CD14-positive monocyte (primary cell): ENCODE data around the gene CHST11. TPM values are rescaled to one million over a fixed set of nuclear protein-coding genes. Genes with fewer than 3 reads are reported as not detected.

Experiments
- DNase-seq, 3 donors: peaks; one replicate each; pipeline ENCODE4 v3.0.0-alpha.2; 2011 to 2022
- H2AFZ ChIP-seq: 2 replicates; pipeline ENCODE4 v1.6.0; 2012; ENCODE audit warnings: mild to moderate bottlenecking, low read depth, low read length, inconsistent platforms; ENCODE audit not compliant: insufficient read depth, poor library complexity, severe bottlenecking
- H3K27ac ChIP-seq, 2 donors: 1 replicate in 1 of 2; 2 replicates in 1 of 2; pipeline ENCODE4 v1.5.1; 2012 to 2013; ENCODE audit warnings: low read length in 2 of 2, control low read depth in 1 of 2, inconsistent platforms in 1 of 2, low read depth in 1 of 2, mild to moderate bottlenecking in 1 of 2
- H3K27me3 ChIP-seq, 2 donors: one replicate each; pipeline versions ENCODE4 v1.6.0 to v1.6.1; 2011 to 2013; ENCODE audit warnings: low read length in 2 of 2; ENCODE audit not compliant: control insufficient read depth in 2 of 2, insufficient read depth in 2 of 2
- H3K36me3 ChIP-seq, 2 donors: replicated peaks in 1 of 2; 1 replicate in 1 of 2; 2 replicates in 1 of 2; pipeline versions ENCODE4 v1.5.1 to v1.6.1; 2012 to 2013; ENCODE audit warnings: low read length in 2 of 2, control low read depth in 1 of 2, inconsistent platforms in 1 of 2, mild to moderate bottlenecking in 1 of 2; ENCODE audit not compliant: insufficient read depth in 2 of 2, control insufficient read depth in 1 of 2
- H3K4me1 ChIP-seq, 2 donors: 1 replicate in 1 of 2; 2 replicates in 1 of 2; pipeline versions ENCODE4 v1.5.1 to v1.6.1; 2012 to 2013; ENCODE audit warnings: low read length in 2 of 2, control low read depth in 1 of 2, inconsistent platforms in 1 of 2, mild to moderate bottlenecking in 1 of 2, moderate library complexity in 1 of 2; ENCODE audit not compliant: insufficient read depth in 2 of 2, control insufficient read depth in 1 of 2
- H3K4me2 ChIP-seq: replicated peaks from 2 replicates; pipeline ENCODE3; 2012; ENCODE audit warnings: low read length, moderate library complexity, mild to moderate bottlenecking; ENCODE audit not compliant: poor library complexity, severe bottlenecking; ENCODE audit errors: extremely low read depth
- H3K4me3 ChIP-seq, 3 experiments: fragments of 200-600 bp in 1 of 3; sonication (generic) in 1 of 3; replicated peaks in 1 of 3; 1 replicate in 2 of 3; 2 replicates in 1 of 3; pipeline ENCODE4 v1.5.1; 2011 to 2013; ENCODE audit warnings: low read length in 3 of 3, mild to moderate bottlenecking in 3 of 3, control low read depth in 2 of 3, low read depth in 2 of 3, inconsistent platforms in 1 of 3, moderate library complexity in 1 of 3
- H3K79me2 ChIP-seq: 2 replicates; pipeline ENCODE4 v1.6.0; 2012; ENCODE audit warnings: mild to moderate bottlenecking, control low read depth, inconsistent platforms, low read length, moderate library complexity; ENCODE audit not compliant: insufficient read depth
- H3K9ac ChIP-seq: 2 replicates; pipeline ENCODE4 v1.6.0; 2017; ENCODE audit warnings: low read length, mild to moderate bottlenecking; ENCODE audit not compliant: insufficient read depth, poor library complexity, severe bottlenecking
- H3K9me3 ChIP-seq, 2 donors: replicated peaks in 1 of 2; 1 replicate in 1 of 2; 2 replicates in 1 of 2; pipeline versions ENCODE4 v1.5.1 to v1.6.1; 2012 to 2013; ENCODE audit warnings: low read length in 2 of 2, control low read depth in 1 of 2; ENCODE audit not compliant: control insufficient read depth in 1 of 2, insufficient read depth in 1 of 2
- H4K20me1 ChIP-seq: 2 replicates; pipeline ENCODE4 v1.6.0; 2012; ENCODE audit warnings: mild to moderate bottlenecking, low read length, control low read depth, moderate library complexity; ENCODE audit not compliant: insufficient read depth
- H3K27ac Mint-ChIP-seq, 7 donors: one replicate each; pipeline ENCODE4 v1.8.0; 2020; ENCODE audit warnings: mild to moderate bottlenecking in 7 of 7, mixed read lengths in 7 of 7, moderate library complexity in 6 of 7, inconsistent platforms in 2 of 7
- H3K27me3 Mint-ChIP-seq, 3 donors: one replicate each; pipeline ENCODE4 v1.8.0; 2021 to 2022; ENCODE audit warnings: low read depth in 3 of 3, mild to moderate bottlenecking in 3 of 3, mixed read lengths in 3 of 3, moderate library complexity in 3 of 3, inconsistent platforms in 1 of 3
- H3K36me3 Mint-ChIP-seq, 2 donors: one replicate each; pipeline ENCODE4 v1.8.0; 2020; ENCODE audit warnings: mixed read lengths in 2 of 2, inconsistent platforms in 1 of 2, mild to moderate bottlenecking in 1 of 2
- H3K4me1 Mint-ChIP-seq: one replicate; pipeline ENCODE4 v1.8.0; 2020; ENCODE audit warnings: mild to moderate bottlenecking, mixed read lengths
- H3K4me3 Mint-ChIP-seq, 2 donors: one replicate each; pipeline ENCODE4 v1.8.0; 2020; ENCODE audit warnings: mild to moderate bottlenecking in 2 of 2, mixed read lengths in 2 of 2, moderate library complexity in 1 of 2
- H3K9me3 Mint-ChIP-seq, 7 donors: one replicate each; pipeline ENCODE4 v1.8.0; 2020 to 2022; ENCODE audit warnings: mixed read lengths in 7 of 7, mild to moderate bottlenecking in 6 of 7, moderate library complexity in 6 of 7, inconsistent platforms in 2 of 7
- CTCF ChIP-seq: fragments of 200-600 bp; IDR thresholded peaks from one replicate; pipeline ENCODE4 v1.8.0; 2022; ENCODE audit warnings: antibody characterized with exemption, mild to moderate bottlenecking
- WGBS: methylation state at CpG from one replicate; pipeline ENCODE4 v1.1.5; 2013; ENCODE audit warnings: missing lambda C conversion rate; ENCODE audit not compliant: insufficient coverage; 5-methylcytosine and 5-hydroxymethylcytosine counted together
- intact Hi-C, 2 donors: fragments of 100-400 bp; cut with micrococcal nuclease; formaldehyde crosslinking; loops; one replicate each; pipeline versions ENCODE4 v1.15.0 to v1.15.1; 2023
- polyA plus RNA-seq, 3 donors: library from polyadenylated mRNA; depleted of rRNA in 1 of 3; unstranded in 2 of 3; stranded (reverse) in 1 of 3; fragments of 300-500 nt in 2 of 3; fragments of >200 nt in 1 of 3; fragmentation: Illumina TruSeq in 2 of 3; gene quantifications; 1 replicate in 2 of 3; 2 replicates in 1 of 3; pipeline ENCODE4 v1.2.3, GENCODE V29; 2012 to 2021

Gene CHST11
- polyA plus RNA-seq, 3 donors = 44.4 to 66.6 (median 48.4) TPM

GRCh38 chr12:104741077-104741476 lies 284.3 kb downstream of the CHST11 start:
- no peaks in the 10 kb centered on the region for H3K9me3 ChIP-seq
- Mint-ChIP-seq H3K36me3 (peaks cover 11 to 29% of the 10 kb centered on the region in 2 donors), H3K4me1 (peaks cover 73% of the 10 kb centered on the region), H3K27ac (peak overlapping the region; percentile 84 to 97 (median 94)), H3K4me3 (peak overlapping the region; percentile 70 to 74), H3K9me3 (no peaks in the 10 kb centered on the region), H3K27me3 (no peaks in the 10 kb centered on the region)
- TF ChIP-seq CTCF = no peak
- no peak overlapping the region for H2AFZ ChIP-seq
- WGBS = 53% methylated on average over 3 of the region's 5 CpGs
- H3K4me2 ChIP-seq = peak overlapping the region; percentile 65
- peaks cover 40% of the 10 kb centered on the region for H4K20me1 ChIP-seq
- intact Hi-C loops = loop anchor here in 1 of 2 donors (10.0 kb wide), 1 partner anchor 276 kb away; no protein-coding TSS in a partner anchor
- no peak for DNase-seq
- H3K79me2 ChIP-seq = peaks cover 83% of the 10 kb centered on the region
- peak overlapping the region; percentile 23 for H3K9ac ChIP-seq
- H3K4me1 ChIP-seq = peaks cover 61 to 64% of the 10 kb centered on the region in 2 donors
- no peaks in the 10 kb centered on the region for H3K27me3 ChIP-seq
- H3K27ac ChIP-seq = peak overlapping the region; percentile 74 to 79
- H3K4me3 ChIP-seq = peak overlapping the region in 1 of 3 experiments; percentile 58
- no peaks in the 10 kb centered on the region for H3K36me3 ChIP-seq

- 85% methylated on average over 9 of the region's 15 CpGs for WGBS
- Mint-ChIP-seq H3K27ac (peak overlapping the region; percentile 84 to 97 (median 94)), H3K4me3 (peak overlapping the region; percentile 28 to 74), H3K4me1 (peaks cover 79% of the 10 kb centered on the region), H3K36me3 (peaks cover 8 to 29% of the 10 kb centered on the region in 2 donors), H3K9me3 (no peaks in the 10 kb centered on the region), H3K27me3 (no peaks in the 10 kb centered on the region)
- no peaks in the 10 kb centered on the region for H3K36me3 ChIP-seq
- H3K4me3 ChIP-seq = peak overlapping the region in 1 of 3 experiments; percentile 58
- peaks cover 41% of the 10 kb centered on the region for H4K20me1 ChIP-seq
- no peak for TF ChIP-seq CTCF
- peak in 2 of 3 donors; percentile 31 to 39 for DNase-seq
- H3K27me3 ChIP-seq = no peaks in the 10 kb centered on the region
- peak overlapping the region; percentile 74 to 79 for H3K27ac ChIP-seq
- peaks cover 67 to 70% of the 10 kb centered on the region in 2 donors for H3K4me1 ChIP-seq
- peaks cover 83% of the 10 kb centered on the region for H3K79me2 ChIP-seq
- H3K4me2 ChIP-seq = peak overlapping the region; percentile 65
- intact Hi-C loops = loop anchor here in 1 of 2 donors (10.0 kb wide), 1 partner anchor 277 kb away; no protein-coding TSS in a partner anchor
- no peak overlapping the region for H2AFZ ChIP-seq
- no peaks in the 10 kb centered on the region for H3K9me3 ChIP-seq
- H3K9ac ChIP-seq = peak overlapping the region; percentile 23
Observed at GRCh38 chr12:104741497-104742367, 285.0 kb downstream of the CHST11 start.
